ENCODE measurements around the gene HOXD4.

Gene HOXD4

GRCh38 chr2:176151442-176152287 lies at the start of gene HOXD4:
Gene HOXD4, plus strand, starts transcription at chr2:176151550. Its CDS starts 84 bp downstream, at chr2:176151634.
- no peak for DNase-seq (ENCODE audit: low read depth in 2 of 2)

DNA sequence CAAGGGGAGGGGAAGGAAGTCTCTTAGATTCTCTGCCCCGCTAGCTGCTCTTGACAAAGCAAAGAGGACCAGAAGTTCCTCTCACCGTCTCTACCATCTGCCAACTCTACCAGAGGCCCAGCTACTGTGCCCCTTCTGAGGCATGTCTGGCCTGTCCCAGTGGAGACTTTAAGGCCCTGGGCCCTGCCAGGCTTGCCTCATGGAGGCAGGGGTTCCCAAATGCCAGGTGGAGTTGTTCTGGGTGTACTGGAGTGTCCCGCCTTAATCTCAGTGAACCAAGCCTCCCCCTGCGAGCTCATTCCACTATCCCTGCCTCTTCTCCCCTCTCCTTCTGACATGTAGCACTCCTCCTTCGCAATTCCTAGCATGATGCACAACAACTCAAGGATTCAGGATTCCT lies 49.5 kb upstream of the HOXD4 start:
- no peak for DNase-seq (ENCODE audit: low read depth in 2 of 2)

DNA sequence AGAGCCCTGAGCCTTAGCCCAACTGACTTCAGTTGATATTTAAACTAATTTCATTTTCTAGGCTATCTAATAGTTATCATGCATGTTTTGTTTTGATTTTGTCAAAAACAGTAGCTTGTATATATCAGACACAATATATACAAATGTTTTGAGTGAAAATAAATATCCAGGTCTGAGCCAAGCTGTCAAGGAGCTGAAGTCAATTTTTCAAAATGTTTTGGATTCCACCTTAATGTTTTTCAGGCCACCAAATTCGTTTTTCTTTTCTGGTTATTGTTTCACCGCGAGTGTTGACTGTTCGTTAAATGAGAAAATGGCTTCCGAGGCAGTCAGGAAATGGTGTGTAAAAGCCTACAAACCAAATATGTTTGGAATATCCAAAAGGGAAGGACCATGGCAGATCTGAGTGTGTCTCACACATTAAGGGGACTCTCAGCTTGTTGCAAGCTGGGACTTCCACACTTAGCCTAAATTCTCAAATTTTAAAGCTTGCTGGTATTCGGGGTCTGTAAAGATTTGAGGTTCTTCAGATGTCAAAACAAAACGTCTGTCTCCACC lies 49.0 kb upstream of the HOXD4 start:
- DNase-seq (ENCODE audit: low read depth in 2 of 2): no peak

DNA sequence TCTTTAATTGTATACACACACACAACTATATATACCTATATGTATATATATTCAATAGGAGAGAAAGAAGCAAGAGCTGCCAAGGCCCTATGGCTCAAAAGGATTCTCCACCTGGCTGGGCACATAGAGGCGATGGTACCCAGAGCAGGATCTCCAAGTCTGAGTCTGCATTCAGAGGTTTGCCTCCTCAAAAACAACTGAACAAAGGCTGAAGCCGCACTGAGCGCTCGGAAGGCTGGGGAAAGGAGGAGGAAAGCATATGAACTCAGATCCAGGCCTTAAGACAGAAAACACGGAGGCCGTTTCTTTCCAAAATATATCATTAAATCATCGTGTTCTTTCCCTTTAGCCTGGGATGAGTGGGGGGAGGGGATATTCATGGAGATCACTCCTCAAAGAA lies 48.2 kb upstream of the HOXD4 start:
- no peak for DNase-seq (ENCODE audit: low read depth in 2 of 2)

- DNase-seq (ENCODE audit: low read depth in 2 of 2): no peak
Observed at GRCh38 chr2:176103742-176104315, 47.5 kb upstream of the HOXD4 start.

DNA sequence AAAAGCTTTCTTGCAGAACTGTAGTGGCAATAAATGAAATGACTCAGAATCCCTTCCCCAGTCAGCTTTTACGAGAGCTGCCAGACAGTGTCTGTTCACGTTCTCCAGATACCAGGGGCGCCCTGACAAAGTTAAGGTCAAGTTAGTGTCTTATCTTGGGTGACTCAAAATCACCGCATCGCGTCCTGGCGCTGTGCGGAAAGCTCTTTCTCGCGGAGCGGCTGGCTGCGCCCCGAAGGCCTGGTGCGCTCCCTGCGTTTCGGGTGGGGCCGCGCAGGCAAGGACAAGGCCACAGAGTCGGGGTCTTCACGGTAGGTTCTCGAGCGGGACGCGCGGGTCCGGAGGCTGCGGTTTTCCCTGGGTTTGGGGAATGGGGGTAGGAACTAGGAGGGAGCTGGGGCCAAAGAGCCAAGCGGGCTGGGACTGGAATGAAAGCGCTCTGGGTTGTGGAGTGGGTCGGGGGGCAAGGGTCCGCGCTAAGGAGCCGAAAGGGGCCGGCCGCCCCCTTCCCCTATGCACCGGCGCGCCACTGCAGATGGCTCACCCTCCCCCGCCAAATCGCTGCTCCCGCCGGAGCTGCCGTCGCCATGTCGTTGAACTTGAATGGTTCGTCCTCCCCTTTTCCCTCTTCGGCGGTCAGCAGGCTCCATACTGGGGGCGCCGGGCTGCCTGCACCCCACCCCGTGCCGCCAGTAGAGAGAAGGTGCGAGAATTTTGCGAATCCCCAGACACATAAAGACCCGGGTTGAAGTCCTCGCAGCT lies 46.9 kb upstream of the HOXD4 start:
- DNase-seq (ENCODE audit: low read depth in 2 of 2): no peak

DNA sequence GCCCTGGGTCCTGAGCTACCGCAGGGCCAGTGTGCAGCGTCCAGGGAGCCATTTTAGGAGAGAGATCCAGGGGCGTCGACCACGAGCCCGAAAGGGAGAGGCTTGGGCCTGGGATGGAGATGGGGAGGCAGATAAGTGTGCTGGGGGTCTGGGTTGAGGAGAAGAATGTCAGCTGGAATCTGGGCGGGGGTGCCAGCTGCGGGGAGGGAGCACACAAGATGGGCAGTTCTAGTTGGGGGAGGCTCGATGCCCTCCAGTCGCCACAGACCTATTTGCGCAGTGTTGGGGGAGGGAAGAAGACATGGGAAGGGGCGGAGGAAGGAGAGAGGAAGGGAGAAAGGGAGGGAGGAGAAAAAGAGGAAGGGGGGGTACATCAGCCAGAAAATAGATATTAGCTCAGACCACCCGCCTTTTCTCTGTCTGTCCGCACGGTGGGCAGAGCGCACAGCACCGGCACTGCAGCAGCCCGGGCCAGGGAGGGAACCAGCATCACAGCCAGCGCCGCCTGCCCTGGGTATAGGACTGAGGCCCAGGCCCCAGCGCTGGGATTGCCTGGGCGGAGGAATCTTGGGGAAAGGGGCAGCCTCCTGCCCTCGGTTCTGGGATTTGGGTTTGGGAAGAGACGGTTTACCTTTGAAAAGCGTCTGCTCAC lies 46.1 kb upstream of the HOXD4 start:
- DNase-seq (ENCODE audit: low read depth in 2 of 2): no peak

DNA sequence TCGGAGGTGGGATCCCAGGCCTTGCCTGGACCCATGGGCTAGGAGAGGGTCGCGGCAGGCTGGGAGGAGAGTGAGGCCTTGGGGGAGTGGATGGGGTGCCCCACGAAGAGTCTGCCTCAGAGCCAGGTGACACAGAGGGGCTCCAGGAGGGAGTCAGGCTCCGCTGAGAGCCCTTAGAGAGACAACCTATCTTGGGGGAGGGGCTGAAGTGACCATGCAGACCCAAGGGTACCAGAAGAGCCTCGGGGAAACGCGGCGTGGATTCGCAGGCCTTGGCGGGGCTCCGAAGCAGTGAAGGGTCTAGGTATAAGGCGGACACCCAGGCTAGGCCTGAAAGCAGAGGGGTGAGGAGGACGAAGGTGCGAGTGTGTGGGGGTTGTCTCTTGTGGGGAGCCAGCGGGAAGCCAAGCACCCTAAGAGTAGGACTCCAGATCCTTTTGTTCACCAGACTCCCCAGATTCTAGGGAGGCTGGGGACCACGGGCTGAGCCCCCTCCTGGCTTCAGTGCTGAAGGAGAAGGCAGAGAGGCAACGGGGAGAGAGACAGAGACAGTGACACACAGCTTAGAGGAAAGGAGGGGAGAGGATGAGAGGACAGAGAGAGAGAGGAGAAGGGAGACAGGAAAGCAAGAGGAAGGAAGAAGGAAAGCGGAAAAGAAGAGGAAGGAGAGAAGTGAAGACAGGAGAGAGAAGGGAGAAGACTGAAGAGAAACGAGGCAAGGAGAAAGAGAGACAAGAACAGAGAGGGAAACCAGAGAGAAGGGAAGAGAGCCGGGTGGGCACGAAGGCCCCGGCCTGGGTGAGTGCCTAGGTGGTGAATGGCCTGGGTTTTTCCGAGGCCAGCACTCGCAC lies 45.4 kb upstream of the HOXD4 start:
- no peak for DNase-seq (ENCODE audit: low read depth in 2 of 2)

DNA sequence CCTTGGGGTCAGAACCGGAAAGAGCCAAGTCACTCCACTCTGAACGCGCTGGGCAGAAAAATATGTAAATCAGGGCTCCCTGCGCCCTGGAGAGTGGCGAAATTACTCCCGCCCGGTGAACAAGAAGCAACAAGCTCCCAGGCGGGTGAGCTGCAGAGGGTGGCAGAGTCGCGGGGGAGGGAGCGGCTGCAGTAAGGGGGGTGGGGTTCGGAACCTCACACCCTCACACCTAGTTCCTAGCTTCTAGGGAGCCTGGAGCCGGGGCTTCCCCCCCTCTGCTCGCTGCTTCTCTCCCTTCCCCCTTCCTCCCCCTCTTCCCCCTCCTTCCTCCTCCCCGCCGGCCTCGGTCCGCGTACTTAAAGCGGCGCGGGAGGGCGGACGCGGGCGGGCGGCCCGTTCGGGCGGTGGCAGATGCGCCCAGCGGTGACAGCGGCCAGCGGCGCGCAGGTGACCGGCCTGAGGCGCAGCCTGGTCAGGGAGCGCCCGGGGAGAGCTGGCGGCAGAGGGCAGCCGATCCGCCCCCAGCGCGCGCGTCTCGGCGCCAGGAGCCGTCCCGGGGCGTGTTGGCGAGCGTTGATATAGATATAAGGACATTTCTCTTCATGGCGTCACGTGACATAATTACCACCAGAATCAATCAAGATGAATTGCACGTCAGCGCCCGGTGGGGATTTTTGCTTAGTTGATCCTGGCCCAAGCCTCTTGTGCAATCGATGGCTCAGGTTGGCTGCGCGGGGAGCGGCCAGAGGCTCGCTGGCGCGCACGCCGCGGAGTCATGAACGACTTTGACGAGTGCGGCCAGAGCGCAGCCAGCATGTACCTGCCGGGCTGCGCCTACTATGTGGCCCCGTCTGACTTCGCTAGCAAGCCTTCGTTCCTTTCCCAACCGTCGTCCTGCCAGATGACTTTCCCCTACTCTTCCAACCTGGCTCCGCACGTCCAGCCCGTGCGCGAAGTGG lies 44.5 kb upstream of the HOXD4 start, which contains the start of gene HOXD11:
TSS of gene HOXD11 (plus strand) at position 700 of the 959 bp plus-strand sequence. CDS start at position 776, 76 bp downstream.
- no peak for DNase-seq (ENCODE audit: low read depth in 2 of 2)

GRCh38 chr2:176107731-176108181 lies 43.6 kb upstream of the HOXD4 start:
- DNase-seq (ENCODE audit: low read depth in 2 of 2): no peak

GRCh38 chr2:176109192-176109901 lies 42.0 kb upstream of the HOXD4 start:
- DNase-seq (ENCODE audit: low read depth in 2 of 2): no peak

DNA sequence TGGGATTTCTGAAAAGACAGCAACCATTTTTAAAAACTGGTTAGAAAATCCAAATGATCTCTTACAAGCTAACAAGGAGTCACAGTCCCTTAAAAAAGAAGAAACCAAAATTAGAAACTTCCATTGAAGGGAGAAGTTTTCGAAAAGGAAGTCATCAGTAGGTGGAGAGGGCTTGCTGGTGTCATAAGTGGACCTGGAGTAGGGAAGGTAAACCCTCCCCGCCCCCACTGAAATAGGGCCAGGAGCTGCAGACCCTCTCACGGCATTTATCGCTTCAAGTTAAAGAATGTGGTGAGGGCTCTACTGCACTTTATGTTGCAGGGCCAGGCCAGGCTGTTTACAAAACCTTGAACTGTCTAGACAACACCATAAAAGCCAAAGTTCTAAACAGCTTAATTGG lies 41.4 kb upstream of the HOXD4 start:
- no peak for DNase-seq (ENCODE audit: low read depth in 2 of 2)

- no peak for DNase-seq (ENCODE audit: low read depth in 2 of 2)
Observed at GRCh38 chr2:176110415-176111308, 40.7 kb upstream of the HOXD4 start.

- no peak for DNase-seq (ENCODE audit: low read depth in 2 of 2)
Observed at GRCh38 chr2:176111309-176111663, 40.1 kb upstream of the HOXD4 start.

GRCh38 chr2:176111846-176112374 lies 39.4 kb upstream of the HOXD4 start:
- DNase-seq (ENCODE audit: low read depth in 2 of 2): no peak

DNA sequence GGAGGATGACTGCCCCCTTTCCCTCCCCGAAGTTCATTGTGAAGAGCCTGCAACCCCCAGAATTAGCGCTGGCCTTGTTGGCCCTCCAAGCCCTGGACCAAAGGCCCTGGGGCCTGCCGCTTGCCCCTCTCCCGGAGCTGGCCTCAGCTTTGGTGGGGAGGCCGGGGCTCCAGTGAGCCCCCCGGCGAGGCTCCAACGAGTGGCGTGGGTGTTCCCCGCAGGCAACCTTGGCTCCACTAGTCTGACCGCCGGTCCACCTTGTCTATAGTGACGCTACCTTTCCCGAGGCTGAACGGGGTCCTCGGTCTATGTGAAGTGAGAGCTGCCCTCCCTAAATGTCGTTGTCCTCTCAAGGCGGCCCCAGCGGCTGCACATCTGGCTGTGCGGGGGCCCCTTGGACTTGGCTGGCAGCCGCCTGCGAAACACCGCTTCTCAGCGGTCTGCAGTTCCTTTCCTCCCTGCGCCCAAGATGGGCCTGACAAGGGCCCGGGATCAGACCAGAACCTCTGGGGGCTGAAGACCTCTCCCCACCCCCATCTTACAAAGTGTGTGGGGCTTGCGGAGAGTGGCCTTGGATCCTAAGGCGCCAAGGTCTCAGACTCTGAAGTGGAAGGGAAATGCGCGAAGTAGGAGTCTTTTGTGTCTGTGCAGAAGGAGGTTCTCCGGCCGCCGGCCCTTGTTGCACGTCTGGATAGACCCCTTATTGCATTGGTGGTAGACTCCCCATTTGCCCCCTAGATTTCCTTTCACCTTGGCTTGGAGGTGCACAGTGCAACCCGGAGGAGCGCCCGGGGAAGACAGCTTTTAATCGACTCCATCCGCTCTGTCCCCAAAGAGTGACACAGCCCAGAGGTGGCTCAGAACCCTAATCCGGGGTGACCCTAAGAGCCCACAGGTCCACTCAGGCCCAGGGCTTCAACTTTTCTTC lies 38.7 kb upstream of the HOXD4 start:
- DNase-seq (ENCODE audit: low read depth in 2 of 2): no peak

Data from stimulated activated CD8-positive, alpha-beta memory T cell treated with anti-CD3 and anti-CD28 coated beads, Interleukin-2, amount 100 ng/mL, for 48 hours (primary cell).